Measurements from ENCODE around the gene SERINC2. TPM values are rescaled to one million over a fixed set of nuclear protein-coding genes. Genes with fewer than 3 reads are reported as not detected.
A peak's percentile ranks its signal among the peaks of the same experiment; 100 is the strongest.

SERINC2 gene
- total and polyA plus RNA-seq, 2 experiments from 2014 or later: 20.5 to 23.3 TPM

DNA sequence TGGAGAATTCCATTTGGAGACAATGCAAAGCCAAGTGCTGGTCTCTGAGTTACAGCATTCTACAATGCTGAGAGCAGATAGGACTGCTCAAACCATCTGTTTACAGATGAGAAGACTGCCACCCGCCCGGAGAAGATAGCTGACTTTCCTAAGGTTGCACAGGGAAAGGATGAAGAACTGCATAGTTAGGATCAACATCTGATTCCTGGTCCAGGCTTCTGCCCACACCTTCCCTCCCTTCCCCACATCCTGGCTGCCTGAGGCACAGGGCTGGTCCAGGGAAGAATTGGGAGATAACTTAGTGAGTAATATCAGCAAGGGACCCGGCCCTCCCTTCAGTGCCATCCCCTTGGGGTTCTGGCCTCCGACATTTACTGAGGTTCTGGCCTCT is 2.0 kb downstream of the SERINC2 start (continued):
- TF ChIP-seq, protein P1, sequence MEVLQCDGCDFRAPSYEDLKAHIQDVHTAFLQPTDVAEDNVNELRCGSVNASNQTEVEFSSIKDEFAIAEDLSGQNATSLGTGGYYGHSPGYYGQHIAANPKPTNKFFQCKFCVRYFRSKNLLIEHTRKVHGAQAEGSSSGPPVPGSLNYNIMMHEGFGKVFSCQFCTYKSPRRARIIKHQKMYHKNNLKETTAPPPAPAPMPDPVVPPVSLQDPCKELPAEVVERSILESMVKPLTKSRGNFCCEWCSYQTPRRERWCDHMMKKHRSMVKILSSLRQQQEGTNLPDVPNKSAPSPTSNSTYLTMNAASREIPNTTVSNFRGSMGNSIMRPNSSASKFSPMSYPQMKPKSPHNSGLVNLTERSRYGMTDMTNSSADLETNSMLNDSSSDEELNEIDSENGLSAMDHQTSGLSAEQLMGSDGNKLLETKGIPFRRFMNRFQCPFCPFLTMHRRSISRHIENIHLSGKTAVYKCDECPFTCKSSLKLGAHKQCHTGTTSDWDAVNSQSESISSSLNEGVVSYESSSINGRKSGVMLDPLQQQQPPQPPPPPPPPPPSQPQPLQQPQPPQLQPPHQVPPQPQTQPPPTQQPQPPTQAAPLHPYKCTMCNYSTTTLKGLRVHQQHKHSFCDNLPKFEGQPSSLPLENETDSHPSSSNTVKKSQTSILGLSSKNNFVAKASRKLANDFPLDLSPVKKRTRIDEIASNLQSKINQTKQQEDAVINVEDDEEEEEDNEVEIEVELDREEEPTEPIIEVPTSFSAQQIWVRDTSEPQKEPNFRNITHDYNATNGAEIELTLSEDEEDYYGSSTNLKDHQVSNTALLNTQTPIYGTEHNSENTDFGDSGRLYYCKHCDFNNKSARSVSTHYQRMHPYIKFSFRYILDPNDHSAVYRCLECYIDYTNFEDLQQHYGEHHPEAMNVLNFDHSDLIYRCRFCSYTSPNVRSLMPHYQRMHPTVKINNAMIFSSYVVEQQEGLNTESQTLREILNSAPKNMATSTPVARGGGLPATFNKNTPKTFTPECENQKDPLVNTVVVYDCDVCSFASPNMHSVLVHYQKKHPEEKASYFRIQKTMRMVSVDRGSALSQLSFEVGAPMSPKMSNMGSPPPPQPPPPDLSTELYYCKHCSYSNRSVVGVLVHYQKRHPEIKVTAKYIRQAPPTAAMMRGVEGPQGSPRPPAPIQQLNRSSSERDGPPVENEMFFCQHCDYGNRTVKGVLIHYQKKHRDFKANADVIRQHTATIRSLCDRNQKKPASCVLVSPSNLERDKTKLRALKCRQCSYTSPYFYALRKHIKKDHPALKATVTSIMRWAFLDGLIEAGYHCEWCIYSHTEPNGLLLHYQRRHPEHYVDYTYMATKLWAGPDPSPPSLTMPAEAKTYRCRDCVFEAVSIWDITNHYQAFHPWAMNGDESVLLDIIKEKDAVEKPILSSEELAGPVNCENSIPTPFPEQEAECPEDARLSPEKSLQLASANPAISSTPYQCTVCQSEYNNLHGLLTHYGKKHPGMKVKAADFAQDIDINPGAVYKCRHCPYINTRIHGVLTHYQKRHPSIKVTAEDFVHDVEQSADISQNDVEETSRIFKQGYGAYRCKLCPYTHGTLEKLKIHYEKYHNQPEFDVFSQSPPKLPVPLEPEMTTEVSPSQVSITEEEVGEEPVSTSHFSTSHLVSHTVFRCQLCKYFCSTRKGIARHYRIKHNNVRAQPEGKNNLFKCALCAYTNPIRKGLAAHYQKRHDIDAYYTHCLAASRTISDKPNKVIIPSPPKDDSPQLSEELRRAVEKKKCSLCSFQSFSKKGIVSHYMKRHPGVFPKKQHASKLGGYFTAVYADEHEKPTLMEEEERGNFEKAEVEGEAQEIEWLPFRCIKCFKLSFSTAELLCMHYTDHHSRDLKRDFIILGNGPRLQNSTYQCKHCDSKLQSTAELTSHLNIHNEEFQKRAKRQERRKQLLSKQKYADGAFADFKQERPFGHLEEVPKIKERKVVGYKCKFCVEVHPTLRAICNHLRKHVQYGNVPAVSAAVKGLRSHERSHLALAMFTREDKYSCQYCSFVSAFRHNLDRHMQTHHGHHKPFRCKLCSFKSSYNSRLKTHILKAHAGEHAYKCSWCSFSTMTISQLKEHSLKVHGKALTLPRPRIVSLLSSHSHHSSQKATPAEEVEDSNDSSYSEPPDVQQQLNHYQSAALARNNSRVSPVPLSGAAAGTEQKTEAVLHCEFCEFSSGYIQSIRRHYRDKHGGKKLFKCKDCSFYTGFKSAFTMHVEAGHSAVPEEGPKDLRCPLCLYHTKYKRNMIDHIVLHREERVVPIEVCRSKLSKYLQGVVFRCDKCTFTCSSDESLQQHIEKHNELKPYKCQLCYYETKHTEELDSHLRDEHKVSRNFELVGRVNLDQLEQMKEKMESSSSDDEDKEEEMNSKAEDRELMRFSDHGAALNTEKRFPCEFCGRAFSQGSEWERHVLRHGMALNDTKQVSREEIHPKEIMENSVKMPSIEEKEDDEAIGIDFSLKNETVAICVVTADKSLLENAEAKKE (CRISPR knock-in tag; IDR thresholded peaks at IDR 0.05): no peak
- no peak for TF ChIP-seq ZNF331 (CRISPR knock-in tag; IDR thresholded peaks at IDR 0.05; ENCODE audit: low read depth)
- no peak for TF ChIP-seq CTCF (conservative IDR thresholded peaks at IDR 0.05; ENCODE audit: low read depth in 2 of 2)
- TF ChIP-seq CREB1 (CRISPR knock-in tag; IDR thresholded peaks at IDR 0.05; ENCODE audit: low read depth): no peak
- TF ChIP-seq JUNB (IDR thresholded peaks at IDR 0.05; ENCODE audit: unreplicated experiment): no peak

GRCh38 chr1:31415658-31416057 is 2.6 kb downstream of the SERINC2 start:
- peaks cover 23% of the 10 kb centered on the region for H3K4me1 ChIP-seq (ENCODE audit: insufficient read depth)
- TF ChIP-seq, protein P1 (CRISPR knock-in tag; IDR thresholded peaks at IDR 0.05): no peak
- no peak for TF ChIP-seq CREB1 (CRISPR knock-in tag; IDR thresholded peaks at IDR 0.05; ENCODE audit: low read depth)
- no peak for TF ChIP-seq ZNF331 (CRISPR knock-in tag; IDR thresholded peaks at IDR 0.05; ENCODE audit: low read depth)
- peaks cover 38% of the 10 kb centered on the region for H3K4me1 Mint-ChIP-seq
- no peak for DNase-seq (ENCODE audit: low spot score)
- 0 out of 2 replicates have a peak overlapping the region, but pooled peaks have one; percentile 97 for H3K4me2 ChIP-seq
- peaks cover 10% of the 10 kb centered on the region; the same call in 1 of the 2 replicates for H3K27me3 ChIP-seq (ENCODE audit: insufficient read depth)
- H3K27me3 Mint-ChIP-seq (ENCODE audit: insufficient read depth, low read depth, poor library complexity): peaks cover 27% of the 10 kb centered on the region
- no peak overlapping the region; the same call in 1 of the 2 replicates for H3K27ac Mint-ChIP-seq
- no peaks in the 10 kb centered on the region for H3K36me3 ChIP-seq (ENCODE audit: insufficient read depth)
- peaks cover 12% of the 10 kb centered on the region for H3K79me2 ChIP-seq (replicated peaks; ENCODE audit: insufficient read depth)
- no peak overlapping the region for H3K4me3 ChIP-seq
- H3K36me3 Mint-ChIP-seq (ENCODE audit: low read depth): peaks cover 8% of the 10 kb centered on the region; the same call in 1 of the 3 replicates
- no peaks in the 10 kb centered on the region for H3K9me2 ChIP-seq (ENCODE audit: insufficient read depth)
- H3K27ac ChIP-seq (ENCODE audit: low read depth): no peak overlapping the region
- H3K4me3 Mint-ChIP-seq: peak overlapping the region; percentile 23; the same call in 1 of the 3 replicates
- no peak overlapping the region for H2AFZ ChIP-seq
- H4K20me1 ChIP-seq (replicated peaks; ENCODE audit: insufficient read depth): peaks cover 5% of the 10 kb centered on the region; the same call in 1 of the 2 replicates
- no peaks in the 10 kb centered on the region for H3K9me3 Mint-ChIP-seq
- ATAC-seq: no peak
- H3F3A ChIP-seq (replicated peaks; ENCODE audit: low read depth): 0 out of 2 replicates have a peak, but pooled peaks cover 2% of the 10 kb centered on the region

Data from GM23338 (cell line).